GM12878 (cell line): Measurements from ENCODE around the gene MAPKAP1. TPM values are rescaled to one million over a fixed set of nuclear protein-coding genes. Genes with fewer than 3 reads are reported as not detected.
A peak's percentile ranks its signal among the peaks of the same experiment; 100 is the strongest.

ENCODE experiments used
- ATF3 ChIP-seq: IDR thresholded peaks from 2 replicates; pipeline ENCODE4 v1.6.1; 2011; ENCODE audit warnings: low read depth, mild to moderate bottlenecking, low read length, moderate library complexity, borderline replicate concordance; ENCODE audit errors: extremely low read depth
- ATF7 ChIP-seq: fragments of 450-650 bp; IDR thresholded peaks from 2 replicates; pipeline ENCODE4 v1.6.1; 2016; ENCODE audit warnings: low read depth, mild to moderate bottlenecking
- CHD2 ChIP-seq: IDR thresholded peaks from 2 replicates; pipeline ENCODE4 v1.6.1; 2011; ENCODE audit warnings: low read depth, low read length, improper control_type of control experiment, borderline replicate concordance
- ESRRA ChIP-seq: IDR thresholded peaks from 2 replicates; pipeline ENCODE4 v1.6.1; 2012; ENCODE audit warnings: mild to moderate bottlenecking, low read length, improper control_type of control experiment
- HSF1 ChIP-seq: fragments of 150-350 bp; IDR thresholded peaks from 2 replicates; pipeline ENCODE4 v1.6.1; 2014; ENCODE audit warnings: mild to moderate bottlenecking, low read depth, low read length
- KLF5 ChIP-seq: fragments of 450-650 bp; IDR thresholded peaks from 2 replicates; pipeline ENCODE4 v1.6.1; 2014; ENCODE audit warnings: mild to moderate bottlenecking; ENCODE audit not compliant: partially characterized antibody
- MEF2A ChIP-seq: IDR thresholded peaks from 2 replicates; pipeline ENCODE4 v1.6.1; 2011; ENCODE audit warnings: low read depth, mild to moderate bottlenecking, low read length, moderate library complexity; ENCODE audit not compliant: insufficient read depth
- MYC ChIP-seq: IDR thresholded peaks from 2 replicates; pipeline ENCODE4 v1.6.1; 2011; ENCODE audit warnings: mild to moderate bottlenecking, low read length, moderate library complexity, inconsistent platforms; ENCODE audit not compliant: insufficient read depth, insufficient replicate concordance, insufficient read length, severe bottlenecking
- NR2F1 ChIP-seq: fragments of 450-650 bp; conservative IDR thresholded peaks from 2 replicates; pipeline ENCODE4 v1.6.1; 2017; ENCODE audit warnings: mild to moderate bottlenecking
- POU2F2 ChIP-seq: IDR thresholded peaks from 3 replicates; pipeline ENCODE4 v1.6.1; 2011; ENCODE audit warnings: low read depth, mild to moderate bottlenecking, low read length, borderline replicate concordance
- RBBP5 ChIP-seq: fragments of 200-600 bp; sonication (generic); conservative IDR thresholded peaks from 2 replicates; pipeline ENCODE4 v1.6.1; 2016
- RFX5 ChIP-seq: IDR thresholded peaks from 2 replicates; pipeline ENCODE4 v1.6.1; 2011; ENCODE audit warnings: low read depth, low read length, improper control_type of control experiment
- SRF ChIP-seq, 2 experiments: IDR thresholded peaks; 2 replicates each; pipeline ENCODE4 v1.6.1; 2011; ENCODE audit warnings: low read depth in 2 of 2, low read length in 2 of 2, mild to moderate bottlenecking in 1 of 2, moderate library complexity in 1 of 2
- YBX1 ChIP-seq: fragments of 450-650 bp; IDR thresholded peaks from 2 replicates; pipeline ENCODE4 v1.6.1; 2016; ENCODE audit warnings: antibody characterized with exemption
- ZBTB11 ChIP-seq: fragments of 450-650 bp; formaldehyde crosslinking; IDR thresholded peaks from 2 replicates; pipeline ENCODE4 v1.5.0; 2022; ENCODE audit warnings: mild to moderate bottlenecking, missing genetic modification characterization
- ZSCAN29 ChIP-seq: fragments of 450-650 bp; IDR thresholded peaks from 2 replicates; pipeline ENCODE4 v1.6.1; 2017; ENCODE audit warnings: mild to moderate bottlenecking, moderate library complexity
- polyA plus RNA-seq, 11 experiments: library from polyadenylated mRNA; depleted of rRNA in 4 of 11; unstranded in 6 of 11; stranded (reverse) in 5 of 11; fragments of >200 nt; fragmentation: Nextera tagmentation in 4 of 11; fragmentation: Illumina TruSeq in 1 of 11; extraction: Ambion mirVana in 4 of 11; extraction: Trizol in 1 of 11; gene quantifications; 1 replicate in 1 of 11; 2 replicates in 10 of 11; pipeline versions ENCODE4 v1.2.1 to v1.2.3, GENCODE V29; 2011 to 2016; ENCODE audit warnings: inconsistent platforms in 2 of 11, missing spikeins in 2 of 11, low read depth in 1 of 11
- total RNA-seq, 4 experiments: library from RNA; depleted of rRNA in 3 of 4; stranded (reverse); fragments of >200 nt in 3 of 4; fragmentation: Illumina TruSeq in 1 of 4; extraction: Trizol in 1 of 4; gene quantifications; 2 replicates each; pipeline versions ENCODE4 v1.2.1 to v1.2.3, GENCODE V29; 2013 to 2021
- TF ChIP-seq, protein P1 (sequence below): fragments of 450-650 bp; IDR thresholded peaks from 2 replicates; pipeline ENCODE4 v1.6.1; 2017; ENCODE audit warnings: mild to moderate bottlenecking, low read depth, inconsistent platforms; ENCODE audit not compliant: poor library complexity, severe bottlenecking
- TF ChIP-seq, protein P2 (sequence below): IDR thresholded peaks from 2 replicates; pipeline ENCODE4 v1.6.1; 2012; ENCODE audit warnings: low read length, inconsistent platforms

Gene MAPKAP1
- total and polyA plus RNA-seq, 10 of the 15 experiments (the other 5 are each of a cell fraction or from before 2014, with no cell fraction given), result 5.1 to 188 (median 105) TPM

DNA sequence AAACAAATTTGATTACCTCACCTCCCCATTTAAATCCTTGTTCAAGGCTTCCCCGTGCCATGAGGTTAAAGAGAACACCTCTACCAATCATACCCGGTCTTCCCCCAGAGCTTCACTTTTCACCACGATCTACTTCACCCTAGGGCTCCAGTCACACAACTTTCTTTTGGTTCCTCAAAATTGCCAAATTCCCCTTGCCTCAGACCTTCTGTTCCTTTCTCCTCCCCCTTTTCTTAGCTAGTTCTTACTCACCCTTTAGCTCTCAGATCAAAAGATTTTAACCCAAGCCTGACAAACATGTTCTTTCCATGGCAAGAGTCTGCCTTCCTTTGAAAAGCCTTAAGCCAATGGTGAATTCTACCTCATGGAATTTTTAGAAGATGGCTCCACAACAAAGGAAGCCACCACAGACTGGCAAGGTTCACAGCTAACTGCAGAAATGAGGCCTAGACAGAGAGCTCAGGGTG lies 56.7 kb downstream of the MAPKAP1 start (continued):
- TF ChIP-seq MYC, result no peak
- no peak for TF ChIP-seq SRF (IDR thresholded peaks at IDR 0.05; ENCODE audit: low read depth in 2 of 2, low read length in 2 of 2)
- peak; percentile 76; the same call in 2 of the 3 replicates for TF ChIP-seq POU2F2
- no peak for TF ChIP-seq ATF3
- no peak for TF ChIP-seq ZBTB11 (CRISPR knock-in tag)
- peak; percentile 81; the same call in 1 of the 2 replicates for TF ChIP-seq CHD2
- TF ChIP-seq, protein P1, sequence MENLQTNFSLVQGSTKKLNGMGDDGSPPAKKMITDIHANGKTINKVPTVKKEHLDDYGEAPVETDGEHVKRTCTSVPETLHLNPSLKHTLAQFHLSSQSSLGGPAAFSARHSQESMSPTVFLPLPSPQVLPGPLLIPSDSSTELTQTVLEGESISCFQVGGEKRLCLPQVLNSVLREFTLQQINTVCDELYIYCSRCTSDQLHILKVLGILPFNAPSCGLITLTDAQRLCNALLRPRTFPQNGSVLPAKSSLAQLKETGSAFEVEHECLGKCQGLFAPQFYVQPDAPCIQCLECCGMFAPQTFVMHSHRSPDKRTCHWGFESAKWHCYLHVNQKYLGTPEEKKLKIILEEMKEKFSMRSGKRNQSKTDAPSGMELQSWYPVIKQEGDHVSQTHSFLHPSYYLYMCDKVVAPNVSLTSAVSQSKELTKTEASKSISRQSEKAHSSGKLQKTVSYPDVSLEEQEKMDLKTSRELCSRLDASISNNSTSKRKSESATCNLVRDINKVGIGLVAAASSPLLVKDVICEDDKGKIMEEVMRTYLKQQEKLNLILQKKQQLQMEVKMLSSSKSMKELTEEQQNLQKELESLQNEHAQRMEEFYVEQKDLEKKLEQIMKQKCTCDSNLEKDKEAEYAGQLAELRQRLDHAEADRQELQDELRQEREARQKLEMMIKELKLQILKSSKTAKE, result peak; percentile 97
- no peak for TF ChIP-seq ZSCAN29
- TF ChIP-seq, protein P2, sequence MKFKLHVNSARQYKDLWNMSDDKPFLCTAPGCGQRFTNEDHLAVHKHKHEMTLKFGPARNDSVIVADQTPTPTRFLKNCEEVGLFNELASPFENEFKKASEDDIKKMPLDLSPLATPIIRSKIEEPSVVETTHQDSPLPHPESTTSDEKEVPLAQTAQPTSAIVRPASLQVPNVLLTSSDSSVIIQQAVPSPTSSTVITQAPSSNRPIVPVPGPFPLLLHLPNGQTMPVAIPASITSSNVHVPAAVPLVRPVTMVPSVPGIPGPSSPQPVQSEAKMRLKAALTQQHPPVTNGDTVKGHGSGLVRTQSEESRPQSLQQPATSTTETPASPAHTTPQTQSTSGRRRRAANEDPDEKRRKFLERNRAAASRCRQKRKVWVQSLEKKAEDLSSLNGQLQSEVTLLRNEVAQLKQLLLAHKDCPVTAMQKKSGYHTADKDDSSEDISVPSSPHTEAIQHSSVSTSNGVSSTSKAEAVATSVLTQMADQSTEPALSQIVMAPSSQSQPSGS, result peak; percentile 96
- no peak for TF ChIP-seq YBX1
- TF ChIP-seq MEF2A, result peak; percentile 91
- peak; percentile 98 for TF ChIP-seq ATF7
- TF ChIP-seq NR2F1, result peak; percentile 90
- no peak for TF ChIP-seq ESRRA
- TF ChIP-seq HSF1, result no peak
- TF ChIP-seq RBBP5, result peak; percentile 84; the same call in 1 of the 2 replicates
- TF ChIP-seq KLF5, result peak; percentile 51
- TF ChIP-seq RFX5, result no peak
